ENCODE results near the gene TBC1D9B. TPM values are rescaled to one million over a fixed set of nuclear protein-coding genes. Genes with fewer than 3 reads are reported as not detected.

Gene TBC1D9B
- total and polyA plus RNA-seq, 9 of the 15 experiments (the other 6 are each of a cell fraction or from before 2014, with no cell fraction given), result 2.9 to 59.1 (median 33.5) TPM

GRCh38 chr5:179820127-179820482 lies 87.6 kb downstream of the TBC1D9B start:
- peak overlapping the region; percentile 96 to 97 for H3K9ac ChIP-seq (ENCODE audit: insufficient read depth in 1 of 2, low read depth in 2 of 2, low read length in 2 of 2)
- peaks cover 30% of the 10 kb centered on the region for H4K20me1 ChIP-seq (replicated peaks; ENCODE audit: control insufficient read depth, insufficient read depth, low read length)
- peaks cover 49% of the 10 kb centered on the region; the same call in 2 of the 3 replicates for H3K36me3 ChIP-seq (ENCODE audit: control insufficient read depth, insufficient read depth, low read length)
- no peaks in the 10 kb centered on the region for H3K27me3 ChIP-seq (ENCODE audit: control insufficient read depth in 2 of 2, insufficient read depth in 2 of 2, low read length in 2 of 2)
- peaks cover 68% of the 10 kb centered on the region for H3K79me2 ChIP-seq (ENCODE audit: control insufficient read depth, insufficient read depth, low read length)
- peaks cover 37 to 83% of the 10 kb centered on the region in 2 experiments for H3K4me1 ChIP-seq (replicated peaks in 1 of 2; ENCODE audit: control insufficient read depth in 2 of 2, insufficient read depth in 2 of 2, low read length in 2 of 2)
- peak overlapping the region; percentile 98 for H3K27ac ChIP-seq (ENCODE audit: extremely low read depth, low read depth, low read length)
- H2AFZ ChIP-seq (ENCODE audit: low read depth, low read length), result peak overlapping the region; percentile 84; the same call in 1 of the 2 replicates
- in situ Hi-C loops (cut with MboI), result no loop called here
- 46% methylated on average over 12 of the region's 12 CpGs for WGBS (ENCODE audit: insufficient coverage, low coverage, missing lambda C conversion rate)
- TSS peak; percentile 42 for BruUV-seq (replicated peaks)
- CTCF ChIA-PET (ENCODE audit: low intra/inter-chr PET ratio), result no interaction called here
- no peak for DNase-seq (ENCODE audit: extremely low read depth in 1 of 4, low spot score in 3 of 4)
- POLR2A ChIA-PET, result interaction anchor here (0.7 to 3.5 kb wide), 14 partner anchors 8 to 121 kb away, joined by 3 to 30 read pairs (median 4); partner anchors contain the start of genes MAML1 and MGAT4B
- peak overlapping the region; percentile 73 for H3K4me2 ChIP-seq (ENCODE audit: insufficient read depth, low read length)
- H3K4me3 ChIP-seq, result peak overlapping the region; percentile 100
- FAIRE-seq, result no peak
- peaks cover 12% of the 10 kb centered on the region for H3K9me1 ChIP-seq (ENCODE audit: control insufficient read depth, insufficient read depth, low read length)
- H3K9me3 ChIP-seq (replicated peaks; ENCODE audit: control insufficient read depth, insufficient read depth, low read depth, low read length), result no peaks in the 10 kb centered on the region
- intact Hi-C loops (cut with micrococcal nuclease), result loop anchor here (5.0 kb wide), 2 partner anchors 37 to 198 kb away; partner anchors contain the start of genes HNRNPH1 and MRNIP
- no peak for ATAC-seq
- TF ChIP-seq, protein P1, sequence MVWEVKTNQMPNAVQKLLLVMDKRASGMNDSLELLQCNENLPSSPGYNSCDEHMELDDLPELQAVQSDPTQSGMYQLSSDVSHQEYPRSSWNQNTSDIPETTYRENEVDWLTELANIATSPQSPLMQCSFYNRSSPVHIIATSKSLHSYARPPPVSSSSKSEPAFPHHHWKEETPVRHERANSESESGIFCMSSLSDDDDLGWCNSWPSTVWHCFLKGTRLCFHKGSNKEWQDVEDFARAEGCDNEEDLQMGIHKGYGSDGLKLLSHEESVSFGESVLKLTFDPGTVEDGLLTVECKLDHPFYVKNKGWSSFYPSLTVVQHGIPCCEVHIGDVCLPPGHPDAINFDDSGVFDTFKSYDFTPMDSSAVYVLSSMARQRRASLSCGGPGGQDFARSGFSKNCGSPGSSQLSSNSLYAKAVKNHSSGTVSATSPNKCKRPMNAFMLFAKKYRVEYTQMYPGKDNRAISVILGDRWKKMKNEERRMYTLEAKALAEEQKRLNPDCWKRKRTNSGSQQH (CRISPR knock-in tag; IDR thresholded peaks at IDR 0.05), result no peak
- TF ChIP-seq, protein P2, sequence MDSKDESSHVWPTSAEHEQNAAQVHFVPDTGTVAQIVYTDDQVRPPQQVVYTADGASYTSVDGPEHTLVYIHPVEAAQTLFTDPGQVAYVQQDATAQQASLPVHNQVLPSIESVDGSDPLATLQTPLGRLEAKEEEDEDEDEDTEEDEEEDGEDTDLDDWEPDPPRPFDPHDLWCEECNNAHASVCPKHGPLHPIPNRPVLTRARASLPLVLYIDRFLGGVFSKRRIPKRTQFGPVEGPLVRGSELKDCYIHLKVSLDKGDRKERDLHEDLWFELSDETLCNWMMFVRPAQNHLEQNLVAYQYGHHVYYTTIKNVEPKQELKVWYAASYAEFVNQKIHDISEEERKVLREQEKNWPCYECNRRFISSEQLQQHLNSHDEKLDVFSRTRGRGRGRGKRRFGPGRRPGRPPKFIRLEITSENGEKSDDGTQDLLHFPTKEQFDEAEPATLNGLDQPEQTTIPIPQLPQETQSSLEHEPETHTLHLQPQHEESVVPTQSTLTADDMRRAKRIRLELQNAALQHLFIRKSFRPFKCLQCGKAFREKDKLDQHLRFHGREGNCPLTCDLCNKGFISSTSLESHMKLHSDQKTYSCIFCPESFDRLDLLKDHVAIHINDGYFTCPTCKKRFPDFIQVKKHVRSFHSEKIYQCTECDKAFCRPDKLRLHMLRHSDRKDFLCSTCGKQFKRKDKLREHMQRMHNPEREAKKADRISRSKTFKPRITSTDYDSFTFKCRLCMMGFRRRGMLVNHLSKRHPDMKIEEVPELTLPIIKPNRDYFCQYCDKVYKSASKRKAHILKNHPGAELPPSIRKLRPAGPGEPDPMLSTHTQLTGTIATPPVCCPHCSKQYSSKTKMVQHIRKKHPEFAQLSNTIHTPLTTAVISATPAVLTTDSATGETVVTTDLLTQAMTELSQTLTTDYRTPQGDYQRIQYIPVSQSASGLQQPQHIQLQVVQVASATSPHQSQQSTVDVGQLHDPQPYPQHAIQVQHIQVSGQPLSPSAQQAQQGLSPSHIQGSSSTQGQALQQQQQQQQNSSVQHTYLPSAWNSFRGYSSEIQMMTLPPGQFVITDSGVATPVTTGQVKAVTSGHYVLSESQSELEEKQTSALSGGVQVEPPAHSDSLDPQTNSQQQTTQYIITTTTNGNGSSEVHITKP (IDR thresholded peaks at IDR 0.05; ENCODE audit: partially characterized antibody), result no peak
- TF ChIP-seq RBM14 (IDR thresholded peaks at IDR 0.05; ENCODE audit: borderline replicate concordance, insufficient read depth, low read depth, low read length) (no peak), ELF2 (CRISPR knock-in tag; IDR thresholded peaks at IDR 0.05) (no peak), BHLHE40 (IDR thresholded peaks at IDR 0.05; ENCODE audit: low read length) (no peak), TAF1 (IDR thresholded peaks at IDR 0.05; ENCODE audit: control insufficient read depth, extremely low read depth, insufficient read depth, low read length, severe bottlenecking) (no peak), CAMTA2 (CRISPR knock-in tag; conservative IDR thresholded peaks at IDR 0.05) (no peak), ZNF239 (CRISPR knock-in tag; IDR thresholded peaks at IDR 0.05) (no peak), ZNF583 (CRISPR knock-in tag; IDR thresholded peaks at IDR 0.05) (peak; percentile 7; the same call in 1 of the 2 replicates), BCOR (IDR thresholded peaks at IDR 0.05) (no peak), JUN (IDR thresholded peaks at IDR 0.05; ENCODE audit: borderline replicate concordance, low read depth, low read length) (no peak), JUN (CRISPR knock-in tag; IDR thresholded peaks at IDR 0.05; ENCODE audit: borderline replicate concordance) (no peak), MNT (conservative IDR thresholded peaks at IDR 0.05) (no peak), FOXA3 (CRISPR knock-in tag; conservative IDR thresholded peaks at IDR 0.05 in 1 of 2, IDR thresholded peaks at IDR 0.05 in 1 of 2) (no peak), ZNF232 (CRISPR knock-in tag; IDR thresholded peaks at IDR 0.05) (no peak), SIN3A (IDR thresholded peaks at IDR 0.05; ENCODE audit: borderline replicate concordance in 2 of 2, control insufficient read depth in 1 of 2, low read depth in 2 of 2, low read length in 2 of 2) (no peak; a peak in 1 of 4 replicates)

Data from K562 (cell line).